Left lung (tissue), 10 donors: ENCODE results near the gene OR2AT4. TPM values are rescaled to one million over a fixed set of nuclear protein-coding genes. Genes with fewer than 3 reads are reported as not detected.
"Not testable (repeated sequence)": the region's sequence is repeated elsewhere in the genome, so short reads cannot be mapped to it uniquely, and the experiment has no call there.

Experiments used
- ATAC-seq: fragments of 200-7000 bp; cut with Tn5 transposase; one replicate; pipeline ENCODE4 v1.9.1; 2020; ENCODE audit warnings: moderate library complexity
- DNase-seq, 4 donors: peaks; one replicate each; pipeline ENCODE4 v3.0.0-alpha.2; 2013 to 2020
- H3K27ac ChIP-seq, 2 donors: fragments of 200-600 bp; sonication (generic) in 1 of 2; one replicate each; pipeline versions ENCODE4 v1.5.0 to v1.8.0; 2020 to 2021
- H3K27me3 ChIP-seq, 2 donors: fragments of 200-600 bp; sonication (generic) in 1 of 2; one replicate each; pipeline versions ENCODE4 v1.5.0 to v1.8.0; 2020 to 2021
- H3K36me3 ChIP-seq, 2 donors: fragments of 200-600 bp; sonication (generic) in 1 of 2; one replicate each; pipeline versions ENCODE4 v1.5.0 to v1.8.0; 2020 to 2021
- H3K4me1 ChIP-seq, 2 donors: fragments of 200-600 bp; one replicate each; pipeline ENCODE4 v1.8.0; 2021
- H3K4me3 ChIP-seq, 2 donors: fragments of 200-600 bp; sonication (generic) in 1 of 2; one replicate each; pipeline versions ENCODE4 v1.5.0 to v1.8.0; 2020 to 2021; ENCODE audit warnings: mild to moderate bottlenecking in 1 of 2
- H3K9me3 ChIP-seq, 2 donors: fragments of 200-600 bp; sonication (generic) in 1 of 2; one replicate each; pipeline versions ENCODE4 v1.5.0 to v1.8.0; 2020 to 2021
- intact Hi-C, 2 donors: fragments of 100-400 bp; cut with DNase I; formaldehyde crosslinking; loops; one replicate each; pipeline versions ENCODE4 v1.11.2 to v1.14.2; 2022
- polyA plus RNA-seq, 6 donors: library from polyadenylated mRNA; unstranded; fragments of 120-200 nt; gene quantifications; one replicate each; pipeline ENCODE4 v1.2.1, GENCODE V29; 2013; ENCODE audit not compliant: insufficient read length in 6 of 6
- total RNA-seq, 2 donors: library from RNA; stranded (reverse); fragmentation: NEBNext Ultra II Directional; extraction: Animal tissue kit (Norgen Biotek cat#: 25700); gene quantifications; one replicate each; pipeline ENCODE4 v1.2.1, GENCODE V29; 2021
- TF ChIP-seq, protein P1 (sequence below), 2 donors: fragments of 200-600 bp; sonication (generic) in 1 of 2; IDR thresholded peaks; one replicate each; pipeline versions ENCODE4 v1.5.0 to v1.8.0; 2021; ENCODE audit warnings: antibody characterized with exemption in 2 of 2
- donor health status: DM: no; HTN: yes; CAD: no.
- donor health status: DM: no; HTN: no; CAD: no.

OR2AT4 gene
- total and polyA plus RNA-seq, 8 donors = 0.04 to 0.11 (median 0.06) TPM; not detected in 2

DNA sequence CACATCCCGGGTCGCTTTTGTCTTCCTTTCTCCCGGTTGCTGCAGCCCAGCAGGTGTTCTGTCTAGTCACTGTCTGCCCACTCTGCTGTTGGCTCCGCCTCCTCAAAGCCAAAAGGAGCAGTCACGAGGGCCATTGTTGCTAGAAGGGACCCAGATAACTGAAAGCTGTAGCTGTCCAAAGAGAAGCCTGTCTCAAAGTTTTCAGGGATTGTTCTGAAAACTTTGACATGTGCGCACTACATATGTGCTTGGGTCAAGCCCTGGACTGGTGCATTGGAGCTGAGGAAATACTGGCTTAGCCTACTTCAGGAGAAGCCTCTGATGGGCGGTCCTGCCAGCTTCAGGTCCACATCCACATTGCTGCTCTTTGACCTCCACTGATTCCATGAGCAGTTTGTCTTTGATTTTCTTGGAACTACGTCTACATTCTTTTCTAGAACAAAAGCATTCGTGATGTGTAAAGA lies 8.8 kb upstream of the OR2AT4 start:
- intact Hi-C loops = no loop called here
- H3K27me3 ChIP-seq = no peaks in the 10 kb centered on the region
- TF ChIP-seq, protein P1, sequence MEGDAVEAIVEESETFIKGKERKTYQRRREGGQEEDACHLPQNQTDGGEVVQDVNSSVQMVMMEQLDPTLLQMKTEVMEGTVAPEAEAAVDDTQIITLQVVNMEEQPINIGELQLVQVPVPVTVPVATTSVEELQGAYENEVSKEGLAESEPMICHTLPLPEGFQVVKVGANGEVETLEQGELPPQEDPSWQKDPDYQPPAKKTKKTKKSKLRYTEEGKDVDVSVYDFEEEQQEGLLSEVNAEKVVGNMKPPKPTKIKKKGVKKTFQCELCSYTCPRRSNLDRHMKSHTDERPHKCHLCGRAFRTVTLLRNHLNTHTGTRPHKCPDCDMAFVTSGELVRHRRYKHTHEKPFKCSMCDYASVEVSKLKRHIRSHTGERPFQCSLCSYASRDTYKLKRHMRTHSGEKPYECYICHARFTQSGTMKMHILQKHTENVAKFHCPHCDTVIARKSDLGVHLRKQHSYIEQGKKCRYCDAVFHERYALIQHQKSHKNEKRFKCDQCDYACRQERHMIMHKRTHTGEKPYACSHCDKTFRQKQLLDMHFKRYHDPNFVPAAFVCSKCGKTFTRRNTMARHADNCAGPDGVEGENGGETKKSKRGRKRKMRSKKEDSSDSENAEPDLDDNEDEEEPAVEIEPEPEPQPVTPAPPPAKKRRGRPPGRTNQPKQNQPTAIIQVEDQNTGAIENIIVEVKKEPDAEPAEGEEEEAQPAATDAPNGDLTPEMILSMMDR (IDR thresholded peaks at IDR 0.05) = no peak
- H3K36me3 ChIP-seq = no peaks in the 10 kb centered on the region
- no peak overlapping the region for H3K4me3 ChIP-seq
- H3K4me1 ChIP-seq = no peaks in the 10 kb centered on the region
- ATAC-seq (no peak), DNase-seq (no peak)
- H3K27ac ChIP-seq = no peak overlapping the region
- H3K9me3 ChIP-seq = no peaks in the 10 kb centered on the region

DNA sequence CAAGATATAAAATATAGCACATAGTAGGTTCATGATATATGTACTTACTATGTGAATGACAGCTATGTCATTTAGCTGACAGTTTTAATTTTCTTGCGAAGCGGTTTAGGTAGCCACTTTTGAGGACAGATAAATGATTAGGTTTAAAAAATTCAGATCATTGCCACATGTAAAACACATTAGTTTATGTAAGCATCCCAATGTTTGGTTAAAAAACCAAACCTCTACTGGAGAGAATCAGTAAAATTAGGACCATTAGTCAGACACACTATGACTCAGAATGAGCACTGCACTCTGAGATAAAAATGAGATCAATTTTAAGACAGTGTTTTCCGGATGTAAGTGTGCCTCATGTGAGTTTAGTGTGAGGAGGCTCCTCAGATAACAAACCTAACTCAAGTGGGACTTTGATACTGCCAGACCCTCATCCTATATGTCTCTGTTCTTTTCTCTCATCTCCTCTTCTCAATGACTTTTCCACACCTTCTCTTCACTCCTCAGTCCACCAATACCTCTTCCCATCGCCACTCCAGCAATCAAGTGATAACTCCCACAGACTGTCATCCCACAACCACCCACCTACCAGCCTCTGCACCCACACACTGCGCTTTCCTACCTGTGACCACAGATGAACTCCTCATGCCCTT lies 6.8 kb upstream of the OR2AT4 start:
- Histone ChIP-seq H3K4me1 (no peaks in the 10 kb centered on the region), H3K4me3 (no peak overlapping the region), H3K27me3 (no peaks in the 10 kb centered on the region), H3K36me3 (no peaks in the 10 kb centered on the region), H3K27ac (no peak overlapping the region), H3K9me3 (no peaks in the 10 kb centered on the region)
- ATAC-seq (peak; percentile 19), DNase-seq (no peak)
- TF ChIP-seq, protein P1 (IDR thresholded peaks at IDR 0.05) = no peak
- intact Hi-C loops = no loop called here

DNA sequence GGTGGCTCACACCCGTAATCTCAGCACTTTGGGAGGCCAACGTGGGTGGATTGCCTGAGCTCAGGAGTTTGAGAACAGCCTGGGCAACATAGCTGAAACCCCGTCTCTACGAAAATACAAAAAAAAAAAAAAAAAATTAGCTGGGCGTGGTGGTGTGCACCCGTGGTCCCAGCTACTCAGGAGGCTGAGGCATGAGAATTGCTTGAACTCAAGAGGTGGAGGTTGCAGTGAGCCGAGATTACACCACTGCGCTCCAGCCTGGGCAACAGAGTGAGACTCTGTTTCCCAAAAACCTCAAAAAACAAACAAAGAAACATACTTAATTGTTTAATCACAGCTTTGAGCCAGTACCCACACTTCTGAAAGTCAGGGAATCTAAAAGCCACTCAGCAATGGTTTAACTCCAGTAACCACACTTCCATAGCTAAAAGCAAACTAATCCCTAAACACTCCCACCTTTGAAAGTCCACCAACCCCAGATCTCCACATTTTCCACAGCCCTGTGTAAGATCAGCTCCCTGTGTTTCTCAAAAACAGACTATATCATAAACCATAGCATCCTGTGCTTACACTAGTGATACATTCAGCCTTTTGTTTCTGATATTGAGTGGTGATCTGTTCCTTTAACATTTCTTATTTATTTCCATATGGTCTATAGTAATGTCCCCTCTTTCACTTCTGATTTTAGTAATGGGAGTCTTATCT lies 4.9 kb upstream of the OR2AT4 start:
- ATAC-seq = no peak
- Histone ChIP-seq H3K4me3 (no peak overlapping the region), H3K27ac (no peak overlapping the region), H3K27me3 (peaks cover 0 to 8% of the 10 kb centered on the region in 2 donors), H3K36me3 (no peaks in the 10 kb centered on the region), H3K9me3 (no peaks in the 10 kb centered on the region), H3K4me1 (no peaks in the 10 kb centered on the region)
- intact Hi-C loops = no loop called here
- DNase-seq = no peak
- TF ChIP-seq, protein P1 (IDR thresholded peaks at IDR 0.05) = no peak

DNA sequence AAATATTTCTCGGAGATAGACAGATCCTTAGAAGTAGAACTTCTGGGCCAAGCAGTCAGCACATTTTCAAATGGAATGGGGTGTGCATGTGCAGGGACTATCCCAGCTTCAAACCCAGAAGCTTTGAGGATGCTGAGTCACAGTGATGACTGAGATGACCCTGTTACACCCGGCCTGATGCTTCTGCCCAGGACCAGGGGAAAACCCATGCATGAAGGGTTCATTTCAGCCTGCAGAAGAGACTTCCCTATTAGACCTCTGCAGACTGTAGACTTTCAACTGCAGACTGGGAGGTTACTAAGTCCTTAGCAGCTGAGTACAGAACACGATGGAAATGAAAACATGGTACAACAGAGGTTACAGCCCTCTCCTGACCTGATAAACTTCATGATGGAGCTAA lies 3.6 kb upstream of the OR2AT4 start:
- Histone ChIP-seq H3K27ac (no peak overlapping the region), H3K4me3 (no peak overlapping the region), H3K27me3 (peaks cover 0 to 17% of the 10 kb centered on the region in 2 donors), H3K36me3 (no peaks in the 10 kb centered on the region), H3K9me3 (no peaks in the 10 kb centered on the region), H3K4me1 (no peaks in the 10 kb centered on the region)
- peak; percentile 69 for ATAC-seq
- TF ChIP-seq, protein P1 (IDR thresholded peaks at IDR 0.05) = no peak
- intact Hi-C loops = no loop called here
- DNase-seq = no peak

DNA sequence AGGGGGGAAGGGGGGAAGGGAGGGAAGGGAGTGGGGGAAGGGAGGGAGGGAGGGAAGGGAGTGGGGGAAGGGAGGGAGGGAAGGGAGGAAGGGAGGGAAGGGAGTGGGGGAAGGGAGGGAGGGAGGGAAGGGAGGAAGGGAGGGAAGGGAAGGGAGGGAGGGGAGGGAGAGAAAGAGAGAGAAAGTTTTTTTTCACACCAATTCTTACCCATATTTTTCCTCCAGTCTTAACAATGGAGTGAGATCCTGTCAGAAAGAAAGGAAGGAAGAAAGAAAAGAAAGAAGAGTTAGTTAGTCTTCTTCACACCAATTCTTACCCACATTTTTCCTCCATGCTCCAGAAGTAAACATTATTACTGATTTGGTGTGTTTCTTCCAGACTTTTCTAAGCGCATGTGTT lies 3.0 kb upstream of the OR2AT4 start:
- H3K36me3 ChIP-seq = no peaks in the 10 kb centered on the region
- DNase-seq (no peak), ATAC-seq (no peak)
- intact Hi-C loops = no loop called here
- H3K27ac ChIP-seq = no peak overlapping the region
- peaks cover 0 to 23% of the 10 kb centered on the region in 2 donors for H3K27me3 ChIP-seq
- H3K4me3 ChIP-seq = no peak overlapping the region
- H3K9me3 ChIP-seq = no peaks in the 10 kb centered on the region
- TF ChIP-seq, protein P1 (IDR thresholded peaks at IDR 0.05) = no peak
- no peaks in the 10 kb centered on the region for H3K4me1 ChIP-seq

DNA sequence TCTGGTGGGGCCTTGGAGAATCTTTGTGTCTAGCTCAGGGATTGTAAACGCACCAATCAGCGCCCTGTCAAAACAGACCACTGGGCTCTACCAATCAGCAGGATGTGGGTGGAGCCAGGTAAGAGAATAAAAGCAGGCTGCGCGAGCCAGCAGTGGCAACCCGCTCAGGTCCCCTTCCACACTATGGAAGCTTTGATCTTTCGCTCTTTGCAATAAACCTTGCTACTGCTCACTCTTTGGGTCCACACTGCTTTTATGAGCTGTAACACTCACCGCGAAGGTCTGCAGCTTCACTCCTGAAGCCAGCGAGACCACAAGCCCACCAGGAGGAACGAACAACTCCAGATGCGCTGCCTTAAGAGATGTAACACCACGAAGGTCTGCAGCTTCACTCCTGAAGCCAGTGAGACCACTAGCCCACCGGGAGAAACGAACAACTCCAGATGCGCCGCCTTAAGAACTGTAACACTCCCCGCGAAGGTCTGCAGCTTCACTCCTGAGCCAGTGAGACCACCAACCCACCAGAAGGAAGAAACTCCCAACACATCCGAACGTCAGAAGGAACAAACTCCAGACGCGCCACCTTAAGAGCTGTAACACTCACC lies 2.3 kb upstream of the OR2AT4 start:
- ATAC-seq, H3K4me1 ChIP-seq, H3K9me3 ChIP-seq, H3K36me3 ChIP-seq, intact Hi-C loops, H3K27ac ChIP-seq, H3K4me3 ChIP-seq, DNase-seq: not testable (repeated sequence)
- peaks cover 0 to 26% of the 10 kb centered on the region in 2 donors for H3K27me3 ChIP-seq

DNA sequence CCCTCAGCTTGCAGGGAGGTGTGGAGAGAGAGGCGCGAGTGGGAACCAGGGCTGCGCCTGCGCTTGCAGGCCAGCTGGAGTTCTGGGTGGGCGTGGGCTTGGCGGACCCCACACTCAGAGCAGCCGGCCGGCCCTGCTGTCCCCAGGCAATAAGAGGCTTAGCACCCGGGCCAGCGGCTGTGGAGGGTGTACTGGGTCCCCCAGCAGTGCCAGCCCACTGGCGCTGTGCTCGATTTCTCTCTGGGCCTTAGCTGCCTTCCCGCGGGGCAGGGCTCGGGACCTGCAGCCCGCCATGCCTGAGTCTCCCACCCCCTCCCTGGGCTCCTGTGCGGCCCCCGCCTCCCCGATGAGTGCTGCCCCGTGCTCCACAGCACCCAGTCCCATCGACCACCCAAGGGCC lies 1.5 kb upstream of the OR2AT4 start:
- intact Hi-C loops, H3K4me3 ChIP-seq, H3K9me3 ChIP-seq: not testable (repeated sequence)

More for the DNA sequence above, 1.5 kb upstream of the OR2AT4 start:
- not testable (repeated sequence) for H3K36me3 ChIP-seq, H3K4me1 ChIP-seq, ATAC-seq, H3K27ac ChIP-seq, DNase-seq
- H3K27me3 ChIP-seq = peaks cover 0 to 26% of the 10 kb centered on the region in 2 donors
